Activated T-helper 1 cell treated with anti-CD3 and anti-CD28 coated beads, Interleukin-12 subunit alpha, Interleukin-12 subunit beta, Interleukin-2, Interleukin-4 antibody, amounts not matched to agents 30 ng/mL and 10 ng/mL and 1 ng/mL, durations not matched to agents 14 hours and 24 hours and 36 hours (primary cell): ENCODE data around the gene PTPRU. TPM values are rescaled to one million over a fixed set of nuclear protein-coding genes. Genes with fewer than 3 reads are reported as not detected.

Experiments
- DNase-seq: peaks from one replicate; pipeline ENCODE4 v3.0.0; 2021; ENCODE audit warnings: low spot score
- H3K27ac Mint-ChIP-seq: one replicate; pipeline ENCODE4 v1.8.0; 2021; ENCODE audit warnings: mild to moderate bottlenecking, mixed read lengths
- H3K27me3 Mint-ChIP-seq: one replicate; pipeline ENCODE4 v1.8.0; 2022; ENCODE audit warnings: mild to moderate bottlenecking, moderate library complexity, mixed read lengths; ENCODE audit not compliant: insufficient read depth
- H3K36me3 Mint-ChIP-seq: one replicate; pipeline ENCODE4 v1.8.0; 2021; ENCODE audit warnings: low read depth, mixed read lengths
- H3K4me1 Mint-ChIP-seq: one replicate; pipeline ENCODE4 v1.8.0; 2021; ENCODE audit warnings: low read depth, mixed read lengths
- H3K4me3 Mint-ChIP-seq: one replicate; pipeline ENCODE4 v1.8.0; 2021; ENCODE audit warnings: mild to moderate bottlenecking, moderate library complexity, mixed read lengths
- H3K9me3 Mint-ChIP-seq: one replicate; pipeline ENCODE4 v1.8.0; 2021; ENCODE audit warnings: mixed read lengths
- intact Hi-C: fragments of 100-400 bp; cut with micrococcal nuclease; formaldehyde crosslinking; loops from one replicate; pipeline ENCODE4 v1.15.1; 2024
- total RNA-seq: library from RNA; stranded (reverse); gene quantifications from 2 replicates; pipeline ENCODE4 v1.2.3, GENCODE V29; 2022

PTPRU gene
- total RNA-seq, 1 donor from 2014 or later = 0.67 TPM

DNA sequence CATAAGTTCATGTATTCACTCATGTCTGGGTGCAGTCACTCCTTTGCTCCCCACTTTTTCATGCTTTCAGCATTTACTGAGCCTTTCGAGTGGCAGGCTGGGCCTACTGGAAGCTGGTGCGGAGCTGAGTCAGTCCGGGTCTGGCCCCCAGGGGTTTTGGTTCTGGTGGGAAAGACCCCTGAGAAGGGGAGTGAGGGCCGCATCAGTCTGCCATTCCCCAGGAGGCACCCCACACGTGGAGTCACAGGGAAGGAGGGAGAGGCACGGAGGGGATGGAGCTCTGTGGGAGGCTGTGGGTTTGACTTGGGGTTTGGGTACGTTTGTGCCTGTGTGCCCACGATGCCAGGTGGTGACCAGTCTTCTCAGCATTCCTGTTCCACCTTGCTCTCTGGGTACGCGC, 87.9 kb downstream of the PTPRU start:
- H3K4me1 Mint-ChIP-seq = no peaks in the 10 kb centered on the region
- H3K27ac Mint-ChIP-seq = no peak overlapping the region
- H3K27me3 Mint-ChIP-seq = no peaks in the 10 kb centered on the region
- H3K9me3 Mint-ChIP-seq = no peaks in the 10 kb centered on the region
- H3K4me3 Mint-ChIP-seq = no peak overlapping the region
- DNase-seq = no peak
- no peaks in the 10 kb centered on the region for H3K36me3 Mint-ChIP-seq
- intact Hi-C loops = no loop called here

DNA sequence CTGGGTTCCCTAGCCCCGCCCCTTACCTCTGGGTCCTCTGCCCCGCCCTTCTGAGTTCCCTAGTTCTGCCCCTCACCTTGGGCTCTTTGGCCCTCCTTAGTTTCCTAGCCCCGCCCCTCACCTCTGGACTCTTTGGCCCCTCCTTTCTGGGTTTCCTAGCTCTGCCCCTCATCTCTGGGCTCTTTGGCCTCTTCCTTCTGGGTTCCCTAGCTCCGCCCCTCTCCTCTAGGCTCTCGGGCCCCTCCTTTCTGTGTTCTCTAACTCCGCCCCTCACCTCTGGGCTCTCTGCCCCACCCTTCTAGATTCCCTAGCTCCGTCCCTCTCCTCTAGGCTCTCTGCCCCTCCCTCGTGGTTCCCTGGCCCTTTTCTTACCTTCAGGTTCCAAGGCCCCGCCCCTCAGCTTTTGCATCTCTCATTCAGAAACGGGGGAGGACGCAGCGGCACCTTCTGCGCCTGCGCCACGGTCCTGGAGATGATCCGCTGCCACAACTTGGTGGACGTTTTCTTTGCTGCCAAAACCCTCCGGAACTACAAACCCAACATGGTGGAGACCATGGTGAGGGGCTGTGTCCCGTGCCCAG, 88.5 kb downstream of the PTPRU start:
- intact Hi-C loops = no loop called here
- no peaks in the 10 kb centered on the region for H3K27me3 Mint-ChIP-seq
- H3K4me1 Mint-ChIP-seq = no peaks in the 10 kb centered on the region
- H3K36me3 Mint-ChIP-seq = no peaks in the 10 kb centered on the region
- H3K9me3 Mint-ChIP-seq = no peaks in the 10 kb centered on the region
- no peak overlapping the region for H3K4me3 Mint-ChIP-seq
- no peak overlapping the region for H3K27ac Mint-ChIP-seq
- no peak for DNase-seq

DNA sequence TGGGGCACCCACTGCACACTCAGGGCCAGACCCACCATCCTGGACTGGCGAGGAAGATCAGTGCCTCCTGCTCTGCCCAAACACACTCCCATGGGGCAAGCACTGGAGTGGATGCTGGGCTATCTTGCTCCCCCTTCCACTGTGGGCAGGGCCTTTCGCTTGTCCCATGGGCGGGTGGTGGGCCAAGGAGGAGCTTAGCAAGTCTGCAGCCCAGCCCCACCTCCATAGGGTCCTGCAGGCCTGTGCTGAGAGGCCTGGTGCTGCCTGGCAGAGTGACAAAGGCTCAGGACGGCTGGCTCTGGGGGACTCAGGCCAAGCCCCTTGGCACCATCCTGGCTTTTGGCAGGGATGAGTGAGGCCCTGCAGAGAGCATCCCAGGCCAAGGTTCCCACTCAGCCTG, 89.4 kb downstream of the PTPRU start:
- intact Hi-C loops = no loop called here
- Mint-ChIP-seq H3K27me3 (no peaks in the 10 kb centered on the region), H3K4me1 (no peaks in the 10 kb centered on the region), H3K36me3 (no peaks in the 10 kb centered on the region), H3K27ac (no peak overlapping the region), H3K4me3 (no peak overlapping the region), H3K9me3 (no peaks in the 10 kb centered on the region)
- DNase-seq = no peak

DNA sequence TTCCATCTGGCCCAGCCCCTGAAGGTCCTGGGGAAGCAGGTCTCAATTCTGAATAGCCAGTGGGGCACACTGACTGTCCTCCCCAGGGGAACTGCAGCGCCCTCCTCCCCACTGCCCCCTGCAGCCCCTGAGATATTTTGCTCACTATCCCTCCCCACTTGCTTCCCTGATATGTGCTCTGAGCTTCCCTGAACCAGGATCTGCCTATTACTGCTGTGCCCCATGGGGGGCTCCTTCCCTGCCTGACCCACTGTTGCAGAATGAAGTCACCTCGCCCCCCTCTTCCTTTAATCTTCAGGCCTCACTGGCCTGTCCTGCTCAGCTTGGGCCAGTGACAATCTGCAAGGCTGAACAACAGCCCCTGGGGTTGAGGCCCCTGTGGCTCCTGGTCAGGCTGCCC, 89.8 kb downstream of the PTPRU start:
- H3K4me3 Mint-ChIP-seq = no peak overlapping the region
- no peaks in the 10 kb centered on the region for H3K9me3 Mint-ChIP-seq
- DNase-seq = no peak
- H3K27ac Mint-ChIP-seq = no peak overlapping the region
- H3K4me1 Mint-ChIP-seq = no peaks in the 10 kb centered on the region
- intact Hi-C loops = no loop called here
- H3K36me3 Mint-ChIP-seq = no peaks in the 10 kb centered on the region
- H3K27me3 Mint-ChIP-seq = no peaks in the 10 kb centered on the region

DNA sequence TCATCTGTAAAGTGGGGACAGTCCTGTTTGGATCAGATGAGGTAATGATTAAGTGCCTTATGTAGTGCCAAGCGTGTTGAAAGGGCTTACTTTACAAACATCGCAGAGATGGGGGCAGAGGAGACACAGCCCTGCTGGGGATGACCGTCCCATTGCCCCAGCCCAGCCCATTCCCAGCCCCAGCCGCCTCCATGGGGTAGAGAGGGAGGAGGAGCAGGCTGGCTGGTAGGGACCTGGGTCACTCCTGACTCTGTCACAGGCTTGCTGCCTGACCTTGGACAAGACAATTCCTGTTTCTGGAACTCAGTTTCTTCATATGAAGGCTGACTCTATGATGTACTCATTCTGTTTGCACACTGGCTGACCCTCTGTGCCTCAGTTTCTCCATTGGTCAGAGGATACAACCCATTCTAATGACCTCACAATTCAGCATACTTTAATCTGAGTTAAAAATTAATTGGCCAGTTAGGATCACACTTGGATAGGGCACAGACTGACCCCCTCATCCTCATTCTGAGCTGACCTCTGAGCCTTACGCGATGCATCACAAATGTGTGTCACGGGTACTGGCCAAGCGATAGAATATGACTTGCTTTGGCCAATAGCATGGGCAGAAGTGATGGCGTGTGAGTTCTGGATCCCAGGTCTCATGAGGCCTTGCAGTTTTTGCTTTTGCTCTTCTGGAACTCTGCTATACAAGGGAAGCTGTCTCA, 91.1 kb downstream of the PTPRU start:
- H3K36me3 Mint-ChIP-seq = no peaks in the 10 kb centered on the region
- no peak overlapping the region for H3K4me3 Mint-ChIP-seq
- H3K9me3 Mint-ChIP-seq = no peaks in the 10 kb centered on the region
- no peaks in the 10 kb centered on the region for H3K4me1 Mint-ChIP-seq
- no peaks in the 10 kb centered on the region for H3K27me3 Mint-ChIP-seq
- DNase-seq = no peak
- intact Hi-C loops = no loop called here
- no peak overlapping the region for H3K27ac Mint-ChIP-seq

DNA sequence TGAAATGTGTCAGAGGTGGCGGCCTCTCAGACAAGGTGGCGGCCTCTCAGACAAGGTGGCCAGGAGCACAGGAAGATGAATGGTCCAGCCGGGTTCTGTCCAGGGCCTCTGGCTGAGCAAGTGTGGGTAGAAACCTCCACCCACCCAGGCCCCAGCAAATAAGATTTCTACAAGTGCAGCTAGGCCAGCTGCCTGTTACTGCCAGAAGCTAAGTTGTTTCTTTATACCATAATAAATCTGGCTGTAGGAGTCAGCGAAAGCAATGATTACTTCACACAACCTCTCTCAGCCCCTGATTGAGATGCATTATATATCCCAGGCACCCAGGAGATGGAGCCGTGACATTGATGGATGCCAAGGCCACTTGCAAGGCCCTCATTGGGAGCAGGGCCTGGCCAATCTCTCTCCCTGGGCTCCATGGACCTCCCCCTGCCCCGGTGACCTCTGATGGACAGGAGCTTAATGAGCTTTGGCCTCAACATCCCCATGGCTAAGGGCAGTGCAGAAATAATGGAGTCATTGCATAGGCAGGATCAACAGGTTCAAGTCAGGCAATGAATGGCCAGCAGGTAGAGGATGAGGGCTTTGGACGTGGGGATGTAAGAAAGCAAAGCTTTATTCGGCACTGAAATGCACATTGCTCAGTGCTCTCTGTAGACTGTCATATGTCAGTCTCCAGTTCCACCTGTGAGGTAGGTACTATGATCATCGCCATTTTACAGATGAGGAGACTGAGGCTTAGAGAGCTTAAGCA, 92.9 kb downstream of the PTPRU start:
- intact Hi-C loops = no loop called here

DNA sequence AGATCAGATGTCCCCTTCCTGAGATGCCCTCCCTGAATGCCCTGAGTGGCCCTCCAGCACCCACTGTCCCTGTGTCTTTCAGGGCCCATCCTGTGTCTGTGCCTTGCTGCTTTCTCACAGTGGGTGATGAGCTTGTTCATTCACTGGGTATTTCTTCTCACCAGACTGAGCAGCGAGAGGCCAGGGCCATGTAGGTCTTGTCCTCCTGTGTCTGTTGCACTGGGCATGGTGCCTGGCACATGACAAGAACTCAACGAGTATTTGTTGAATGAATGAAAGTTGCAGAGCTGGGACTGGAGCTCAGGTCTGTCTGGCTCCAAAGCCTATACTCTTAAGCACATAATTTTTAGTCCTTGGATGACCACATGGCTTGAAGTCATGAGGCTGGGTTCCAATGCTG, 93.8 kb downstream of the PTPRU start:
- DNase-seq = no peak
- Mint-ChIP-seq H3K27ac (no peak overlapping the region), H3K9me3 (no peaks in the 10 kb centered on the region), H3K4me3 (no peak overlapping the region), H3K27me3 (peaks cover 3% of the 10 kb centered on the region), H3K4me1 (no peaks in the 10 kb centered on the region), H3K36me3 (no peaks in the 10 kb centered on the region)
- intact Hi-C loops = no loop called here

More for the DNA sequence above, 92.9 kb downstream of the PTPRU start:
- H3K9me3 Mint-ChIP-seq = no peaks in the 10 kb centered on the region
- no peak for DNase-seq
- H3K27me3 Mint-ChIP-seq = peaks cover 3% of the 10 kb centered on the region
- no peak overlapping the region for H3K27ac Mint-ChIP-seq
- no peaks in the 10 kb centered on the region for H3K4me1 Mint-ChIP-seq
- H3K4me3 Mint-ChIP-seq = no peak overlapping the region
- H3K36me3 Mint-ChIP-seq = no peaks in the 10 kb centered on the region

DNA sequence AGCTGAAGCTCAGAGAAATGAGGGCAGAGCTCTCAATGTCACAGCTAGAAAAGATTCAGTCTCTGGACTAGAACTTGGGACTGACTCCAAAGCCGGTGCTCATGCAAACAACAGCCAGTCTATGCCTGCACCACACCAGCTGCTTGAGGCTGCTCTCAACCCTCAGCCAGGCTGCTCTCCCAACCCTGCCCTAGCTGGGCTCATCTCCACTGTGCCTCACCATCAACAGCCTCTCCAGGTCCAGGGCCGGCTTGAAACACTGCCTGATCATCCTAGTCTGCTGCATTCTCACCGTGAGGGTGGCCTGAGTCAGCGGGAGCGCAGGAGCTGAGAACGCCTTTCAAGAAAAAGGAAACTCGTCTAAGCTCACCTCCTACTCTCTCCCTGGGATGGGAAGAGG, 94.5 kb downstream of the PTPRU start:
- Mint-ChIP-seq H3K4me1 (no peaks in the 10 kb centered on the region), H3K4me3 (no peak overlapping the region), H3K27ac (no peak overlapping the region), H3K27me3 (peaks cover 6% of the 10 kb centered on the region), H3K9me3 (no peaks in the 10 kb centered on the region), H3K36me3 (no peaks in the 10 kb centered on the region)
- DNase-seq = no peak
- intact Hi-C loops = no loop called here

DNA sequence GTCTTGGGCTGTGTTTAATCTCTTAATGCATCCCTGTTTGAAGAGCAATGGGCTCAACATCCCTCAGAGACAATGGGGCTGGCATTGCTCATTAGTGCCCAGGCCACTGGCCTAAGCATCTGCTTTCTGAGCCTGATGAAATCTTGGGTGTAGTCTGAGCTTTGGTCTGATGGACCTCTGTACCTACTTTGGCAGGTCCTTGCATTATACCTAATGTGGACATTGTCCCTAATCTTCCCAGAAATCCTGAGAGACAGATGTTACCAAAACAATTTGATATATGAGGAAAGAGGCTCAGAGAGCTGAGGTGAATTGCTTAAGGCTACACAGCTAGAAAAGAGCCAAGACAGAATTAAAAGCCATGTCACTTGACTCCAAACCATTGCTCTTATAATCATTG, 95.0 kb downstream of the PTPRU start:
- H3K4me3 Mint-ChIP-seq = no peak overlapping the region
- H3K27me3 Mint-ChIP-seq = peaks cover 6% of the 10 kb centered on the region
- no peak for DNase-seq
- intact Hi-C loops = no loop called here
- H3K36me3 Mint-ChIP-seq = no peaks in the 10 kb centered on the region
- H3K9me3 Mint-ChIP-seq = no peaks in the 10 kb centered on the region
- no peak overlapping the region for H3K27ac Mint-ChIP-seq
- H3K4me1 Mint-ChIP-seq = no peaks in the 10 kb centered on the region

DNA sequence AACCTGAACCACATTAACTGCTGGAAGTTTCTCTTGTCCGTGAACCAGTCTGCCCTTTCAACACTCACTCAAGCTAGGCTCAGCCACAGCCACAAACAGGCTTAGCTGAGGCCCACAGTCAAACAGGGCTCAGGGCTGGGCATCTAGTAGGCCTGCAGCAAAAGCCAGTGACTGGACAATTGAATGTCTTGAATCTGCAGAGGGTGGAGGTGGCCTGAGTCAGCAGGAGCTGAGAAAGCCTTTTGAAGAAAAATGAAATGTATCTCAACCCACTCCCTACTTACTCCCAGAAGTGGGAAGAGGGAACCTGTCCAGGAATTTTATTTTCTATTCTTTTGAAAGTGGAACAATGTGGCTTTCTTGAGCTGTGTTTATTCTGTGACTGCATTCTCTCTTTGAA, 95.4 kb downstream of the PTPRU start:
- H3K9me3 Mint-ChIP-seq = no peaks in the 10 kb centered on the region
- H3K27ac Mint-ChIP-seq = no peak overlapping the region
- H3K36me3 Mint-ChIP-seq = no peaks in the 10 kb centered on the region
- DNase-seq = no peak
- intact Hi-C loops = no loop called here
- H3K4me1 Mint-ChIP-seq = no peaks in the 10 kb centered on the region
- H3K4me3 Mint-ChIP-seq = no peak overlapping the region
- H3K27me3 Mint-ChIP-seq = peaks cover 6% of the 10 kb centered on the region

DNA sequence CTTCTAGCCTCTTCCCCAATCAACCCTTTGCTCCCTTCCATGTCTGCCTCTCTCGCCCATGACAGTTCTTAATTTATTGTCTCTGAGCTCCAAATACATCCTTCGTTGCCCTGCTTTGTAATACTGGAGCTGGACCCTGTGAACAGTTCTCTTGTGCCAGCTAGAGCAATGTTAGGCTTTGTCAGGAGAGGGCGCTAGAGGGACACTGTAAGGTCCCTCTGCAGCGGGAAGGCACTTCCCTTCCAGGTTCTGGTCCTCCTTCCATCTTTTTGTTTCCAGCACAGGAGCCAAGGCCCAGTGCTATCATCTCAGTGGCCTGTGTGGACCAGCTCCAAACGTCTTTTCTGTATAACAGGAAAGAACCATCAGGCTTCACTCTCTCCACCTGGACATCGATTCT, 95.9 kb downstream of the PTPRU start:
- Mint-ChIP-seq H3K4me1 (no peaks in the 10 kb centered on the region), H3K27me3 (peaks cover 6% of the 10 kb centered on the region), H3K27ac (no peak overlapping the region), H3K36me3 (no peaks in the 10 kb centered on the region), H3K4me3 (no peak overlapping the region), H3K9me3 (no peaks in the 10 kb centered on the region)
- DNase-seq = no peak
- intact Hi-C loops = no loop called here

DNA sequence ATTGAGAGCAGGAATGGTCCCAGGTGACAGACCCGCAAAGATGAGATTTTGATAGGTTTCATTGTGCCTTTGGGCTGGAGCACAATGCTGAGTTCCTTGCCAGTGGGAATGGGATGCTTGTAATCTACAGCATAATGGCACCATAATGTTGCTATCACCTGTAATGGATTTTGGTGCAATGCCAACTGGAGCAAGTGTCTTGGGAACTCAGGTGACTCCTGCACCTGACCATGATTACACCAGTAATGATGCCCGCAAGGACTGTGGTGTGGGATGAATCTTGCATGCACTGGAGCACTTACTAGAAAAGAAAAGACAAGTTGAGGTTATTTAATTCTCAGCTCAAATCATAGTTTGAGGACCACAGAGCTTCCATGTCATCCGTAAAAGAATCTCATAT, 96.7 kb downstream of the PTPRU start:
- H3K27ac Mint-ChIP-seq = no peak overlapping the region
- intact Hi-C loops = no loop called here

DNA sequence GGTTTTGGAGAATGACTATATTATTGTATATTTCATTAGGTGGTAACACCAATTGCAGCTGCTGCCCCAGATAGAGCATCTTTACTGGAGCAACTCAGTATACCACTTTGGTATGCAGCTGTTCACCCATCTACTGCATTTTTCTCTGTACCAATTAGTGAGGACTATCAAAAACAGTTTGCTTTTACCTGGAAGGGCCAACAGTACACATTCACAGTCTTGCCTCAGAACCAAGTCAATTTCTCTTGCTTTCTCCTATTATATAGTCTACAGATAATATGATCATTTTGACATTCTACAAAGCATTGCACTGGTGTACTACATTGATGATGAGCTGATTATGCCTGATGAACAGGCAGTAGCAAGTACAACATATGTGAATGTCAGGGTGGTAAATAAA, 99.3 kb downstream of the PTPRU start:
- Mint-ChIP-seq H3K27me3 (peaks cover 6% of the 10 kb centered on the region), H3K36me3 (no peaks in the 10 kb centered on the region), H3K4me1 (no peaks in the 10 kb centered on the region), H3K9me3 (no peaks in the 10 kb centered on the region), H3K4me3 (no peak overlapping the region), H3K27ac (no peak overlapping the region)
- no peak for DNase-seq
- intact Hi-C loops = no loop called here

More for the DNA sequence above, 96.7 kb downstream of the PTPRU start:
- Mint-ChIP-seq H3K4me1 (no peaks in the 10 kb centered on the region), H3K4me3 (no peak overlapping the region), H3K36me3 (no peaks in the 10 kb centered on the region), H3K27me3 (peaks cover 6% of the 10 kb centered on the region), H3K9me3 (no peaks in the 10 kb centered on the region)
- no peak for DNase-seq
